ENCODE measurements around the gene DOCK4.

DOCK4 gene

DNA sequence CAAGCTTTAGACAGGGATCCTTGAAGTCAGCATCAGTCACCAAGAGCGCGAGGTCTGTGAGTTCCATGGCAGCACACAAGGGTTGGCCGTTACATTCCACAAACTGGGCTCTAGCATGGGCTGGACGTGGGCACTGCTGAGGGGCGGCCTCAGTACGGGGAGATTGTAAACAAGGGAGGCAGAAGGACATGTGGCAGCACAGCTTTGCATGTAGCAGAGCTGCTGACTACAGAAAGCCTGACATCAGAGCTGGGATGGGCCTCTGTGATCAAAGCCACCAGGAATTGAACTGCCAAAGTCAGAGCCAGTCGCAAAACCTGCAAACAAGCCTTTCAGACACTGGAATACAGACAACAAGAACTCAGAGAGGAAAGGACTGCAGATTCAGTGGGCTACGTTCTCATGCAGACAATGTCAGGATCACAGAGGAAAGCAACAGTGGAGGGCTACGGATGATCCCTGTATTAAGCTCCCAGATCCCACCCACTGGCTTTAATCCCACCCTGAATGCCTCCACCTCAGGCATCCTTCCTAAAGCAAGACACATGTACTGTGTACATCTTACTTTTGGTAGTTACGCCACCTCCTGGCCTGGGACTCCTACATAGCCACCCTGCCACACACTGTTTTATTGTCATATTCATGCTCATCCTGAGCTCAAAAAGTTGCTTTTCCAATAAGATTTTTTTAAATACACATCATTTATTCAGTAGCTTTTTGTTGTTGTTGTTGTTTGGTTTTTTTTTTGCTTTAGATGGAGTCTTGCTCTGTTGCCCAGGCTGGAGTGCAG lies 352.8 kb downstream of the DOCK4 start:
- TF ChIP-seq, protein P1, sequence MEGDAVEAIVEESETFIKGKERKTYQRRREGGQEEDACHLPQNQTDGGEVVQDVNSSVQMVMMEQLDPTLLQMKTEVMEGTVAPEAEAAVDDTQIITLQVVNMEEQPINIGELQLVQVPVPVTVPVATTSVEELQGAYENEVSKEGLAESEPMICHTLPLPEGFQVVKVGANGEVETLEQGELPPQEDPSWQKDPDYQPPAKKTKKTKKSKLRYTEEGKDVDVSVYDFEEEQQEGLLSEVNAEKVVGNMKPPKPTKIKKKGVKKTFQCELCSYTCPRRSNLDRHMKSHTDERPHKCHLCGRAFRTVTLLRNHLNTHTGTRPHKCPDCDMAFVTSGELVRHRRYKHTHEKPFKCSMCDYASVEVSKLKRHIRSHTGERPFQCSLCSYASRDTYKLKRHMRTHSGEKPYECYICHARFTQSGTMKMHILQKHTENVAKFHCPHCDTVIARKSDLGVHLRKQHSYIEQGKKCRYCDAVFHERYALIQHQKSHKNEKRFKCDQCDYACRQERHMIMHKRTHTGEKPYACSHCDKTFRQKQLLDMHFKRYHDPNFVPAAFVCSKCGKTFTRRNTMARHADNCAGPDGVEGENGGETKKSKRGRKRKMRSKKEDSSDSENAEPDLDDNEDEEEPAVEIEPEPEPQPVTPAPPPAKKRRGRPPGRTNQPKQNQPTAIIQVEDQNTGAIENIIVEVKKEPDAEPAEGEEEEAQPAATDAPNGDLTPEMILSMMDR (IDR thresholded peaks at IDR 0.05; ENCODE audit: low read depth, low read length, missing control alignments) = peak; percentile 5
- no peak for DNase-seq (ENCODE audit: low read depth)
- no peak overlapping the region for H3K4me3 ChIP-seq (ENCODE audit: low read depth, low read length)

DNA sequence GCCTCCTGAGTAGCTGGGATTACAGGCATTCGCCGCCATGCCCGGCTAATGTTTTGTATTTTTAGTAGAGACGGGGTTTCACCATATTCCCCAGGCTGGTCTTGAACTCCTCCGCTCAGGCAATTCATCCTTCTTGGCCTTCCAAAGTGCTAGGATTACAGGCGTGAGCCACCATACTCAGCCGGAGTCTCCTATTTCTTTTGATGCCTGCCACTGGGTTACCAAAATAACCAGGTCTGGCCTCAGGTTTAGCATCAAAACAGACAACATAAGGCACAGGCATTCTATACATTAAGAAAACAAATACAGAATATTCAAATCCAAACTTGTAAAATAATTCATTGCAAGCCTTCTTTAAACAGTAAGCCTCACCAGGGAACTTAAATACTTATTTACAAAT lies 354.1 kb downstream of the DOCK4 start:
- no peak overlapping the region for H3K4me3 ChIP-seq (ENCODE audit: low read depth, low read length)
- TF ChIP-seq, protein P1 (IDR thresholded peaks at IDR 0.05; ENCODE audit: low read depth, low read length, missing control alignments) = no peak
- DNase-seq (ENCODE audit: low read depth) = no peak

DNA sequence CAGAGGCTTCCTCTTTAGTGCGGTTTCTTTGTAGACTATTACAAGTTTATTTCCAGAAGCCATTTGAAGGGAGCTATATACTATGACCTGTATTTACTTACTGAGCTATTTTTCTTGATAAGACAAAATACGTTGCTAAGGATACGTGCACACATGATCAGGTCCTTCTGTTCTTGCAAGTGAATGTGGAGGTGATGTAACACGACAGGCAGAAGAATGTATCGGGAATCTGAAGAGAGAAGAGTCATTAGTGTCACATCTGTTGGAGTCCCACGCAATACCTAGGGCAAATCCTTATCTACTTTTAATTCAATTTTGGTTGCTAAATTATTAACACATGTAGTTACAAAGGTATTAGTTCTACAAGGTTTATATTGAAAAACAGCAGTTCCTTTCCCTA lies 359.3 kb downstream of the DOCK4 start:
- DNase-seq (ENCODE audit: low read depth) = no peak
- TF ChIP-seq, protein P1 (IDR thresholded peaks at IDR 0.05; ENCODE audit: low read depth, low read length, missing control alignments) = no peak
- no peak overlapping the region for H3K4me3 ChIP-seq (ENCODE audit: low read depth, low read length)

DNA sequence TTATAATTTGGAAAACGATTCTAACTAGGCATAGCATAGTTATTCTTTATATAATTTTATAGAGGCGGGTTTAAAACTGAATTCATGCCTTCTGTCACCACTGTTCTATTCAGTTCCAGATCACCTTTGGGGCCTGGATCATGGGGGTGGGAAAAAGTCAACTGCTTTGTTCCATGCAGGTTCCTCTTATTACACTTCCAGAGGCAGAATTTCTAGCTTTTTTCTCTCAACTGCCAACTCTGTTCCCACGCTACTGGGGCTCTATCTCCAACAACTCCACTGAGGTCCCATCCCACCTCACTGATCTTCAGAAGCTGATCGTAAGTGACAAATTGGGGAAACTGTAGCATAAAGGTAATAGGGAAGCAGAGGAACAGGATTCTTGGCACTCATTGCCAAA lies 360.3 kb downstream of the DOCK4 start:
- TF ChIP-seq, protein P1 (IDR thresholded peaks at IDR 0.05; ENCODE audit: low read depth, low read length, missing control alignments) = no peak
- no peak for DNase-seq (ENCODE audit: low read depth)
- no peak overlapping the region for H3K4me3 ChIP-seq (ENCODE audit: low read depth, low read length)

DNA sequence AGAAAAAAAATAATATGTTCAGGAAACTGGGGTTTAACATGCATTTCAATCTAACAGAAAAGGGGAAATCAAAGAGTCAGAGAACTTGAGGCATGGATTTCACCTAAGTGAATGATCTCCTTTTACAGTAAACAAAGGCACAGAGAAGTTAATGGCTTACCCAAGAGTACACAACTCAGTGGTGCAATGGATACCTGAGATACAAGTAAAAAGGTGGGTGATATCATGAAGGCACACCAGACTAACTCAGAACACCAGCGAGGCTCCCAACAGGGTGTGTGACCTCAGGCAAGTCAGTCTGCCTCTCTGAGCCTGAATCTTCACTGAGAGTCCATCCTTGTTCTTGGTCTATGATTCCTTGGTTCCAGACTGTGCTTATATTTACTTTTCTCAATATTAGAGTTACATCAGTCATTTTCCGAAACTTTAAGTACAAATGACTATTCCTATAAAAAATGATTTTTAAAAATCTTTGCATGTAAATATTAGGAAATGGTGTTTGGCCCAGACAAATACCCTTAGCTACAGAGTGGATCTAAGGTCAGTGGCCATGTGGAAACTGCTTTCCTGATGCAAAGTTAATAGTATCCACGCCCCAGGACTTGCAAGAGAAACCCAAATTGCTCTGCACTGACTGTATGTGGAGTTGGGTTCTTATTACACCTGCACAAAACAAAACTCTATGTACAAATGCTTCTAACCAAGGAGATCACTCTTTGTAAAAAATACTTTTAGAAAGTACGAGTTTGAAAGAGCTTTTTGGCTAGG lies 361.1 kb downstream of the DOCK4 start:
- no peak for DNase-seq (ENCODE audit: low read depth)
- TF ChIP-seq, protein P1 (IDR thresholded peaks at IDR 0.05; ENCODE audit: low read depth, low read length, missing control alignments) = no peak
- H3K4me3 ChIP-seq (ENCODE audit: low read depth, low read length) = no peak overlapping the region

DNA sequence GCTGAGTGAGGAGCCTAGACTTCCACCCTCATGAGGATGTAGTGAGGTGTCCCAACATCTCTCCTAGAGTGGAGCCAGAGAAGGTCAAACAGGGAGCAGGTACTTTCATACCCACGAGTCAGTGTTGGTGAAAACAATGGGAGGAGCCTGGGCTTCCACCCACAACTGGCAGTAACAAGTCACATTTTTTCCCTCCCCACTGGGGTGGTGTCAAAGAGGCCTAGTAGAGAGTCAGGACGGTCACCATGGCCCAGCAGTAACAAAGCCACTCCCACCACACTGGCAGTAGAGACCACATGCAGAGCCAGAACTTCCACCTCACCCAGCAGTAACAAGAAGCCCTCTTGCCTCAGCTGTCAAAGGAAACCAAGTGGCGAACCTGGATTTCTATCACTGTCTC lies 363.7 kb downstream of the DOCK4 start:
- no peak for DNase-seq (ENCODE audit: low read depth)
- H3K4me3 ChIP-seq (ENCODE audit: low read depth, low read length) = no peak overlapping the region
- TF ChIP-seq, protein P1 (IDR thresholded peaks at IDR 0.05; ENCODE audit: low read depth, low read length, missing control alignments) = no peak
